Ramos (cell line): ENCODE measurements around the gene LMO7.
"Not testable (repeated sequence)": the region's sequence is repeated elsewhere in the genome, so short reads cannot be mapped to it uniquely, and the experiment has no call there.

Experiments used
- in situ Hi-C: fragments of 300-500 bp; cut with MboI; formaldehyde crosslinking; loops from one replicate; pipeline ENCODE4 v1.14.3; 2022; ENCODE audit warnings: low sequenced_read_pairs; ENCODE audit not compliant: unreplicated experiment

Gene LMO7

DNA sequence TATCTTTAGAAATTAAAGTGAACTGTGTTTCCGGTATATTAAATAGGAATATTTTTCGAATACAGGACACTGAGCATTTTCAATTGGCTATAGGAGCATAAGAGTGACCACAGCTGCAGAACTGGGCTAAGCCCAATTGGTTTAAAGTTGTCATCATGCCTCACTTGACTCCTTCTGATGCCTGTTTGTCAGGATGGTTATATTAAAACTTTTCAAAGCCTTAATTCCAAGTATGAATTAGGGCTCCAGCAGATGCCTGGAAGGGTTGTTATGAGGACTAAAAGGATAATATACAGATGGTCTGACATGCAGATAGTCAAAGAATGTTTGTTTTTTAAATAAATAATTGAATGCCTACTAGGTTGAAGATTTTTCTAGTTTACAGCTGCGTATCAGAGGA, 100.0 kb downstream of the LMO7 start:
- in situ Hi-C loops = no loop called here

- in situ Hi-C loops = no loop called here
These were observed 102.7 kb downstream of the LMO7 start for GRCh38 chr13:75738841-75739240.

DNA sequence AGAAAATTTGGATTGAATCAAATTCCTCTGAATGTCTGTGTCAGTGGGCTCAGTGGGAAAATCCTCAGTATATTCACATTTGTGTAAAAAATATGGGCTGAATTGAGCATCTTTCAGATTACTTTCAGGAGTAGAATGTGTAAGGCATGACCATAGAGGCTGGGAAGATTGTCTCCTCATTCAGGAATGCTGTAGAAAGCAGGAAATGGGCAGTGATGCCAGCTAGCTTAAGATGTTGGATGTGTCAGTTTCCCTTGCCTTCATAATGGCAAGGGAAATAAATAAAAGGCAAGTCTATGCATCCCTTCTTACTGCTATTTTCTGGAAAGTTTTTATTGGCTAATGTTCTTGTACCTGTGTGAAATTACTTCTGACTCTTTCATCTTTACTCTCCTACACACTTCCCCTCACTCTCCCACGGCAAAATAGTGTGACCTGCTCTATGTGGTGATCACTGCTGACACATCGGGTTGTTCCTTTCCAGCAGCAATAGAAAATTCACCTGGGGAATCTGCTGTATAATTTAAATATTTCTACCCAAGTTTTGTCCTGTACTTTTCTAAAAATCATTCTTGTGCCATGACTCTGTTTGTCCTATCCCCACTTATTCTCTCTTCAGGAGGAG, 103.2 kb downstream of the LMO7 start:
- in situ Hi-C loops = no loop called here

- in situ Hi-C loops = no loop called here
These were observed 103.9 kb downstream of the LMO7 start for GRCh38 chr13:75740031-75740430.

- in situ Hi-C loops = not testable (repeated sequence)
These were observed 106.9 kb downstream of the LMO7 start for GRCh38 chr13:75743072-75743471.

GRCh38 chr13:75744127-75744526, 108.0 kb downstream of the LMO7 start:
- in situ Hi-C loops = no loop called here

DNA sequence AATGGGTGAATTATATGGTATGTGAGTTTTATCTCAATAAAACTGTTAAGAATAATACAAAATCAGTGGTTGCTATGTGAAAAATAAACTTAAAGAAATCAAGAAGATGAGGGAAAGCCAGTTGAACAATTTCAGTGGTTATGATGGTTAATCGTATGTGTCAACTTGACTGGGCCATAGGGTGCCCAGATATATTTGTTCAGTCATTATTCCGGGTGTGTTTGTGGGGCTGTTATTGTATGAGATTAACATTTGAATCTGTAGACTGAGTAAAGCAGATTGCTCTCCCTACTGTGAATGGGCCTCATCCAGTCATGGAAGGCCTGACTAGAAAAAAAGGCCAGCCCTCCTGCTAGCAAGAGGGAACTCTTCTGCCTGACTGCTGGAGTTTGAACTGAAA, 109.3 kb downstream of the LMO7 start:
- in situ Hi-C loops = no loop called here

DNA sequence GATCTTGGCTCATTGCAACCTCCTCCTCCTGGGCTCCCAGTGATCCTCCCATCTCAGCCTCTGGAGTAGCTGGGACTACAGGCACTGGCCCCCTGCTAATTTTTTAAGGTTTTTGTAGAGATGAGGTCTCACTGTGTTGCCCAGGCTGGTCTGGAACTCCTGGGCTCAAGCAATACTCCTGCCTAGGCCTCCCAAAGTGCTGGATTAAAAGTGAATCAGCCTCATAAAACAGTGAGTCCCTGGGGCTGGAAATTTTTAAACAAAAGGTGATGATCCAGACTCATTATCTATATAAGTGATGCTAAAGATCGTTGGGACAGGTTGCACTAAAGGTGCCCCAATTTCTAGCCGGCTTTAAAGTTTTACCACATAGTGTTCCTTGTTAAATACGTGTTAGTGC, 112.7 kb downstream of the LMO7 start:
- in situ Hi-C loops = no loop called here

DNA sequence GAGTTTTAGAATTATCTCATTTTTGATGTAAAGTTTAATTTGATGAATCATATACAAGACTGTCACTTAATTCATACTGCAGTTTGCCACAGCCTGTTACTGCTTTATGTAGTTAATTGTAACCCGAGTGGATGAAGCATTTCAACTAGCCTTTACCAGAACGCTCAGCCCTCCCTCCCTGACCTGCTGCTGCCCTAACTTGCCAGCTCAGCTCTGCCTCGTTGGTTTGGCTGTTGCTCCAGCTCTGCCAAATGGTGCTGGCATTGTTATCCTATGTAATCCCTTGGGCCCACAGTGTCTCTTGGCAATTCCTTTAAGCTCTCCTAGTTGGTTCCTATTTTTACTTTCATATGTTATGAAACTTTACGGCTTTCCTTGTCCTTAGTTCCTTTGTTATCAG, 113.3 kb downstream of the LMO7 start:
- in situ Hi-C loops = no loop called here

DNA sequence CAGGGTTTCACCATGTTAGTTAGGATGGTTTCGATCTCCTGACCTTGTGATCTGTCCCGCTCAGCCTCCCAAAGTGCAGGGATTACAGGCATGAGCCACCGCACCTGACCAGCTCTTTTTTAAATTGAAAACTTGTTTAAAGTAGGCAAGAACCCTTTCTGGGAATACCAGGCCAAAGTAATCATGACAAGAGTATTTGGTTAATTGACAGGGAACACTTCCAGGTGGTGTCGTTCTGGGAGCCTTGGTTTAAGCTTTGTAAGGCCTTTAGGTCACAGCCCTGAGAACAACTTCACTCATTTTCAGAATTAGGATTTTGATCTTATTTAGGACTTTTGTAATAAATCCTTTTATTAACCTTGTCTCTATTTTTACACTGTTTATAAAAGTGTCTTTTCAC, 115.2 kb downstream of the LMO7 start:
- in situ Hi-C loops = no loop called here

DNA sequence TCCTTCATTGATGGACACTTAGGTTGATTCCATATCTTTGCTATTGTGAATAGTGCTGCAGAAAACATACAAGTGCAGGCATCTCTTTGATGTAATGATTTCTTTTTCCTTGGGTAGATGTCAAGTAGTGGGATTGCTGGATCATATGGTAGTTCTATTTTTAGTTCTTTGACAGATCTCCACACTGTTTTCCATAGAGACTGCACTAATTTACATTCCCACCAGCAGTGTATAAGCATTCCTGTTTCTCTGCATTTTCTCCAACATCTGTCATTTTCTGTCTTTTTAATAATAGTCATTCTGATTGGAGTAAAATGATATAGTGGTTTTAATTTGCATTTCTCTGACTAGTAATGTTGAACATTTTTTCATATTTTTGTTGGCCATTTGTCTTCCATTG, 116.7 kb downstream of the LMO7 start:
- in situ Hi-C loops = no loop called here

- in situ Hi-C loops = no loop called here
These were observed 118.8 kb downstream of the LMO7 start for GRCh38 chr13:75754936-75755335.

- in situ Hi-C loops = no loop called here
These were observed 121.2 kb downstream of the LMO7 start for GRCh38 chr13:75757336-75757735.

- in situ Hi-C loops = no loop called here
These were observed 123.4 kb downstream of the LMO7 start for GRCh38 chr13:75759531-75759930.

GRCh38 chr13:75760131-75761021, 124.2 kb downstream of the LMO7 start:
- in situ Hi-C loops = no loop called here

DNA sequence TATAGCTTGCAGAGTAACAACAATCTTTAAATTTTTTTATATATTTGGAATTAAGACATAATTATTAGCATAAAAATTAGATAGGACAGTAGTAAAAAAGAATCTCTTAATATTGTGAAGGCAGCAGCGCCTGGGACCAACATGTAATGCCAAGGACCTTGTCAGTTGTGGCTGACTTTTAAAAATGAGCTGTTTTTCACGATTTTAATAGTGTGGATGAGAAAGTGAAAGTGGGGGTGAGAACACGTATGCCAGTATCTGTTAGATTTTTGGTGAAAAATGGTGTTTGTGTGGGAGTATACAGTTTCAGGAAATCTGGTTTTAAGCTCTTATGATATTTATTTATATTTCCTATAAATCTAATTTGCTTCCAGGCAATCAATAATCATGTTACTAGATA, 125.2 kb downstream of the LMO7 start:
- in situ Hi-C loops = no loop called here

DNA sequence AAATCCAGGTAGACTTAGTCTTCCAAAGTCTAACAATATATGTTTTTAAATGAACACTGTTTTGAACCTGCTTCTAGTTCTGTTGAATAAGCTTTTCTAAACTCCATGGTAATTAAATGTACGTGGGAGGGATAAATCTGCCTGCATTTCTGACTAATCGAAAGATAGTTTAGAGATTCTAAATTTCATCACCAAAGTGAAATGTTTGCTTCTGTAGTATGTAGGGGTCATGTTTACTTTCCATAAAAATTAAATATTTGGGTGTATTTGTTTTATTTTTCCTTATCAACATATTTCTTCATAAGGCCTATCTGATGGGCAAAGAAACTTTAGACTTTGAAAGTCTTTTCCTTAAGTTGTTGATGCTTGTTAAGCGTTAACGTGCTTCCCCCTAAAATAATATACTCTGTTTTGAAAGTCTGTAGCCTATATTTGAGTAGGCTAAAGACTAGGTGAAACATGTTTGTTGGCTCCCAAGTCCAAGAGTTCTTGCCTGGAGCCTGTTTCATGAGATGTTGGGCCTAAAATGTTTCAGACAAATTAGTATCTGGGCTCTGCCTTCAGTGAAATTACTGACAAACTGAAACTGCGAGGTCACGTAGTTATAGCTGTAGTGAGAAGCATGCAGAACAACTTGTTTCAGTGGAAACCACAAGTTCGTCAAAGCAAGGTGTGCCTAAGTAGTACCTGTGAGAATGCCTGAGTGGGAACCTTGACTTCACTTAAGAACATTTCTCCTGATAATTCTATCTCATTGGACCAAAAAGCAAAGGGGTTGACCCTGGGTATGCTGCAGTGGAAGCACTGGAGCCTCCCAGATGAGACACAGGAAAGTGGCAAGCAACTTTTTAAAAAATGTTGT, 126.2 kb downstream of the LMO7 start:
- in situ Hi-C loops = no loop called here

DNA sequence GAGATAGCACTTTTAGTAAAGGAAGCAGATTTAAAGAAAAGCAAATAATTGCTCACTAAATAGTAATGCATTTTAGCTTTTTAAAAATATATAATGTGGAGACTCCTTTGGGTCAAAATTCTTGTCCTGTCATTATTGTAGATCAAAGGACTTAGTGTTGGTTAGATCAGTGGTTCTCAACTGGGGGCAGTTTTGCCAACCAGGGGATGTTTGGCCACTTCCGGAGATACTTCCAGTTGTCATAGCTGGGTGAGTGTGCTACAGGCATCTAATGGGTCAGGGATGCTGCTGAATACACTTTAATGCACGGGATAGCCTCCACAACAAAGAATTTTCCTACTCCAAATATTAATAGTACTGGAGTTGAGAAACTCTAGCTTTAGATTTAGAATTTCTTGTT, 126.8 kb downstream of the LMO7 start:
- in situ Hi-C loops = no loop called here

DNA sequence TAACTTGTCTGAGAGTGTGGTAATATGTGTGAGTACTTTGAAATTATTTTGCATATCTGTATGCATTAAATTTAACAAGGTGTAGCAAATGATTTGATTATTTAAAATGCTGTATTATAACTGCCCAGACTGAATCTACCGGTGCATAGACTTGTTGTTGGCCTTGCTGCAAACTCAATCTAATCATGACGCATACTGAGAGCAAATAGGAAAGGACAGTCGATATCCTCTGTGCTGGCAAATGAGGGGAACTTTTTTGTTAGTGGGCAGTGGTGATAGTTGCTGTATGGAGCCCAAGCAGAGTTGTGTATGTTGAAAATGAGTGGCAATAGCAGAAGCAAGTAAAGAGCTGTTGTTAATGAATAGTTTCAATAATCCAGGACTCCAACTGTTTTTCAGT, 127.4 kb downstream of the LMO7 start:
- in situ Hi-C loops = no loop called here

DNA sequence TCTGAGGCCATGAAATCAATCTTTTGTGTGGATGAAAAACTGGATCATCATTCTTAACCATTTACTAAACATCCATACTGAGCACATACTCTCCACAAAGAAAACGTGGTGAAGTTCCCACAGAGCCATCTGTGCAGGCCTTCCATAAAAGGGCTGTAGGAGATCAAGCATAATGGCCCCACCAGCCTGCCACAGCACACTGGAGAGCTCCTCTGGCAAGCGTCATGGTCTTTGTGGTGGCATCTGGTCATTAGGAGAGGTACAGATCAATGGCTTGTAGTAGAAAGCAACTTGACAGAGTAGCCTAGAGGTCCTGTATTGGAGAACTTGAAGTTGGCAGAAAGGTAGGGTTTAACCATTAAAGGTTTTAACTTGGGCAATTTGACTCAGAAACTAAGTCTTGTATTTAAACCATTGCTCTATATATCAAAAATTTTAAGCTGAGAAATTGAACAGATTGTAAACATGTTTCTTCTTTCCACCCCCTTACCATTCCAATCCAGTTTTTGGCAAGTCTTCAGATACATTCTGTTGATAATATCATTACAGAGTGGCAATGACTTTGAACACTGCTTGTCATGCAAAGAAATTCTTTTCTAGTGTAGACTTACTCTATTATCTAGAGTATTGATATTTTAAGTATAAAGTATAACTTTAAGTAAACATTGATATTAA, 128.3 kb downstream of the LMO7 start:
- in situ Hi-C loops = no loop called here
